HepG2 (cell line): Measurements from ENCODE around the gene MTA1. TPM values are rescaled to one million over a fixed set of nuclear protein-coding genes. Genes with fewer than 3 reads are reported as not detected.

Experiments
- ATAC-seq: fragments of 200-7000 bp; cut with Tn5 transposase; 3 replicates; pipeline ENCODE4 v1.9.1; 2020; ENCODE audit warnings: mild to moderate bottlenecking, moderate library complexity
- BruUV-seq: library from RNA; stranded (reverse); fragments of 400-500 nt; replicated peaks from 2 replicates; lab custom pipeline; 2021; lab: Mats Ljungman, UMichigan
- CTCF ChIA-PET: fragments of 300-600 bp; formaldehyde crosslinking; extraction: SDS; loops from one replicate; lab custom pipeline; 2021; ENCODE audit warnings: low total read pairs, inconsistent platforms, low intra/inter-chr PET ratio; lab: Yijun Ruan, JAX
- POLR2A ChIA-PET: fragments of 350-600 bp; sonication (Branson Sonifier 250); formaldehyde crosslinking; loops from one replicate; lab custom pipeline; 2020; ENCODE audit warnings: antibody characterized with exemption, inconsistent platforms; lab: Yijun Ruan, JAX
- DNase-seq: peaks from one replicate; pipeline ENCODE4 v3.0.0-alpha.2; 2015; ENCODE audit warnings: low spot score
- FAIRE-seq: peaks from 3 replicates; lab custom pipeline; 2011; peaks lifted over from hg19 to GRCh38; lab: Jason Lieb, UNC
- H2AFZ ChIP-seq: one replicate; pipeline ENCODE4 v1.6.1; 2011; ENCODE audit warnings: low read length, inconsistent platforms
- H3K27ac ChIP-seq: fragments of 300-600 bp; 3 replicates; pipeline ENCODE4 v1.8.0; 2011; ENCODE audit warnings: mixed run types, mild to moderate bottlenecking, mixed read lengths, low read length, inconsistent platforms; ENCODE audit not compliant: insufficient read depth; ENCODE audit errors: extremely low read length
- H3K27me3 ChIP-seq, 2 experiments: fragments of 200-600 bp in 1 of 2; 2 replicates in 1 of 2; 3 replicates in 1 of 2; pipeline versions ENCODE4 v1.6.0 to v1.8.0; 2011; ENCODE audit warnings: low read length in 2 of 2, mild to moderate bottlenecking in 2 of 2, moderate library complexity in 2 of 2, inconsistent platforms in 1 of 2; ENCODE audit not compliant: insufficient read depth in 2 of 2, control insufficient read depth in 1 of 2
- H3K36me3 ChIP-seq, 2 experiments: fragments of 200-600 bp in 1 of 2; replicated peaks in 1 of 2; 2 replicates in 1 of 2; 3 replicates in 1 of 2; pipeline versions ENCODE4 v1.5.1 to v1.8.0; 2011; ENCODE audit warnings: low read length in 2 of 2, inconsistent platforms in 1 of 2; ENCODE audit not compliant: insufficient read depth in 2 of 2, control insufficient read depth in 1 of 2
- H3K4me1 ChIP-seq: 2 replicates; pipeline ENCODE4 v1.5.1; 2012; ENCODE audit warnings: low read length, inconsistent platforms; ENCODE audit not compliant: insufficient read depth
- H3K4me2 ChIP-seq: 2 replicates; pipeline ENCODE4 v1.6.0; 2011; ENCODE audit warnings: low read depth, low read length, inconsistent platforms
- H3K4me3 ChIP-seq, 3 experiments: fragments of 200-600 bp in 1 of 3; sonication (generic), shearing (Covaris generic) in 1 of 3; replicated peaks in 1 of 3; 2 replicates each; pipeline ENCODE4 v1.5.1; 2011 to 2016; ENCODE audit warnings: low read length in 3 of 3, inconsistent platforms in 2 of 3, low read depth in 2 of 3, mild to moderate bottlenecking in 2 of 3, control low read depth in 1 of 3, mixed read lengths in 1 of 3; ENCODE audit not compliant: insufficient read depth in 1 of 3
- H3K79me2 ChIP-seq: one replicate; pipeline ENCODE4 v1.6.1; 2011; ENCODE audit warnings: low read length, inconsistent platforms; ENCODE audit not compliant: insufficient read depth
- H3K9ac ChIP-seq: 2 replicates; pipeline ENCODE4 v1.6.0; 2011; ENCODE audit warnings: mild to moderate bottlenecking, low read depth, low read length, inconsistent platforms; ENCODE audit not compliant: insufficient read depth
- H3K9me3 ChIP-seq: 2 replicates; pipeline ENCODE4 v1.5.1; 2012; ENCODE audit warnings: mild to moderate bottlenecking, low read length
- H4K20me1 ChIP-seq: 2 replicates; pipeline ENCODE4 v1.6.0; 2011; ENCODE audit warnings: inconsistent platforms, mild to moderate bottlenecking, low read length, moderate library complexity; ENCODE audit not compliant: insufficient read depth
- CREB3 ChIP-seq: sonication (generic); formaldehyde crosslinking; IDR thresholded peaks from 2 replicates; pipeline ENCODE4 v1.5.0; 2020; ENCODE audit warnings: missing genetic modification reagents
- HNF4G ChIP-seq, 2 experiments: sonication (generic) in 1 of 2; formaldehyde crosslinking in 1 of 2; IDR thresholded peaks; 2 replicates each; pipeline versions ENCODE4 v1.4.0 to v1.6.1; 2011 to 2020; ENCODE audit warnings: borderline replicate concordance in 2 of 2, low read depth in 2 of 2, mild to moderate bottlenecking in 2 of 2, low read length in 1 of 2, missing genetic modification reagents in 1 of 2, moderate library complexity in 1 of 2
- IRF2 ChIP-seq: IDR thresholded peaks from 2 replicates; pipeline ENCODE4 v1.6.1; 2018; ENCODE audit warnings: missing genetic modification reagents, missing compliant biosample characterization
- IRF9 ChIP-seq: sonication (generic); formaldehyde crosslinking; IDR thresholded peaks from 2 replicates; pipeline ENCODE4 v1.8.0; 2022; ENCODE audit warnings: missing genetic modification reagents, mild to moderate bottlenecking, borderline replicate concordance
- MXD1 ChIP-seq: sonication (generic); formaldehyde crosslinking; IDR thresholded peaks from 2 replicates; pipeline ENCODE4 v1.4.0; 2020; ENCODE audit warnings: mild to moderate bottlenecking, missing genetic modification reagents
- RBM22 ChIP-seq: fragments of 200-400 bp; formaldehyde crosslinking; optimal IDR thresholded peaks from 2 replicates; pipeline ENCODE3; 2017; ENCODE audit warnings: mild to moderate bottlenecking, low read length, moderate library complexity
- TEAD2 ChIP-seq: sonication (generic); formaldehyde crosslinking; IDR thresholded peaks from 2 replicates; pipeline ENCODE4 v1.9.0; 2021; ENCODE audit warnings: missing genetic modification reagents
- YEATS4 ChIP-seq: sonication (generic); formaldehyde crosslinking; IDR thresholded peaks from 2 replicates; pipeline ENCODE4 v1.4.0; 2020; ENCODE audit warnings: missing genetic modification reagents, borderline replicate concordance
- ZBTB40 ChIP-seq, 2 experiments: fragments of 450-650 bp in 1 of 2; sonication (generic) in 1 of 2; formaldehyde crosslinking in 1 of 2; IDR thresholded peaks; 2 replicates each; pipeline versions ENCODE4 v1.6.1 to v1.8.0; 2016 to 2022; ENCODE audit warnings: antibody characterized with exemption in 1 of 2, mild to moderate bottlenecking in 1 of 2, missing genetic modification reagents in 1 of 2
- ZNF317 ChIP-seq: sonication (generic); formaldehyde crosslinking; IDR thresholded peaks from 2 replicates; pipeline ENCODE4 v1.5.0; 2020; ENCODE audit warnings: mild to moderate bottlenecking, missing genetic modification reagents
- ZNF354B ChIP-seq: sonication (generic); formaldehyde crosslinking; IDR thresholded peaks from 2 replicates; pipeline ENCODE4 v1.8.0; 2022; ENCODE audit warnings: mild to moderate bottlenecking, missing genetic modification reagents
- ZNF530 ChIP-seq: sonication (generic); formaldehyde crosslinking; IDR thresholded peaks from 2 replicates; pipeline ENCODE4 v1.5.0; 2020; ENCODE audit warnings: low read depth, mild to moderate bottlenecking, missing genetic modification reagents
- ZNF670 ChIP-seq: sonication (generic); formaldehyde crosslinking; IDR thresholded peaks from 2 replicates; pipeline ENCODE4 v1.8.0; 2022; ENCODE audit warnings: mild to moderate bottlenecking, missing genetic modification reagents, borderline replicate concordance
- WGBS: methylation state at CpG from one replicate; pipeline ENCODE4 v1.1.6; 2017; ENCODE audit warnings: low lambda C conversion rate; 5-methylcytosine and 5-hydroxymethylcytosine counted together
- in situ Hi-C: cut with HindIII; loops from 2 replicates; pipeline ENCODE4 v1.10.0; 2017; ENCODE audit warnings: low pct_unique_long_range_greater_than_20kb; ENCODE audit not compliant: extremely low pct_ligation_motif_present
- intact Hi-C: fragments of 100-400 bp; cut with micrococcal nuclease; formaldehyde crosslinking; loops from one replicate; pipeline ENCODE4 v1.10.0; 2022; ENCODE audit not compliant: unreplicated experiment
- polyA plus RNA-seq, 8 experiments: library from polyadenylated mRNA; depleted of rRNA in 3 of 8; stranded (reverse) in 7 of 8; unstranded in 1 of 8; fragments of >200 nt; fragmentation: Illumina TruSeq in 4 of 8; extraction: Trizol in 4 of 8; gene quantifications; 2 replicates each; pipeline versions ENCODE4 v1.2.1 to v1.2.3, GENCODE V29; 2011 to 2016; ENCODE audit warnings: low read depth in 4 of 8, missing spikeins in 1 of 8, mixed read lengths in 1 of 8; ENCODE audit not compliant: insufficient read depth in 1 of 8
- total RNA-seq, 5 experiments: library from RNA; depleted of rRNA; stranded (reverse); fragments of >200 nt; fragmentation: Illumina TruSeq; extraction: Trizol; gene quantifications; 2 replicates each; pipeline ENCODE4 v1.2.3, GENCODE V29; 2016; ENCODE audit warnings: low read depth in 1 of 5

Gene MTA1
- total and polyA plus RNA-seq, 2 of the 13 experiments (the other 11 are each of a cell fraction or from before 2014, with no cell fraction given) = 35.2 to 85.8 TPM

- ATAC-seq (no peak), FAIRE-seq (no peak), DNase-seq (no peak)
- H3K27ac ChIP-seq = no peak overlapping the region
- intact Hi-C loops (no loop called here), in situ Hi-C loops (no loop called here)
- no peak overlapping the region for H2AFZ ChIP-seq
- H3K79me2 ChIP-seq = peaks cover 29% of the 10 kb centered on the region
- H3K4me2 ChIP-seq = no peak overlapping the region
- no peak overlapping the region for H3K9ac ChIP-seq
- CTCF ChIA-PET = no interaction called here
- 0 out of 2 replicates have a peak, but pooled peaks cover 6% of the 10 kb centered on the region for H4K20me1 ChIP-seq
- peaks cover 3 to 16% of the 10 kb centered on the region in 2 experiments; a peak in 3 of 5 replicates for H3K36me3 ChIP-seq
- WGBS = 86% methylated on average over 9 of the region's 9 CpGs
- no TSS peak for BruUV-seq
- H3K9me3 ChIP-seq = no peaks in the 10 kb centered on the region
- H3K4me1 ChIP-seq = peaks cover 20% of the 10 kb centered on the region
- POLR2A ChIA-PET = no interaction called here
- H3K27me3 ChIP-seq = no peaks in the 10 kb centered on the region
- H3K4me3 ChIP-seq = no peak overlapping the region
- TF ChIP-seq HNF4G (IDR thresholded peaks at IDR 0.05; ENCODE audit: borderline replicate concordance, low read depth, low read length) (no peak), HNF4G (CRISPR knock-in tag; IDR thresholded peaks at IDR 0.05; ENCODE audit: borderline replicate concordance, low read depth) (no peak), IRF9 (CRISPR knock-in tag) (no peak), ZNF530 (CRISPR knock-in tag) (no peak), ZNF670 (CRISPR knock-in tag) (no peak), MXD1 (no peak), ZBTB40 (IDR thresholded peaks at IDR 0.05) (no peak), ZBTB40 (CRISPR knock-in tag; IDR thresholded peaks at IDR 0.05) (no peak), ZNF317 (CRISPR knock-in tag) (no peak), CREB3 (CRISPR knock-in tag) (no peak), TEAD2 (CRISPR knock-in tag) (no peak), RBM22 (no peak), IRF2 (no peak), ZNF354B (CRISPR knock-in tag) (no peak), YEATS4 (CRISPR knock-in tag) (no peak)
Observed at GRCh38 chr14:105430565-105430964, 10.9 kb downstream of the MTA1 start.
